HepG2 (cell line): ENCODE results near the gene USB1. TPM values are rescaled to one million over a fixed set of nuclear protein-coding genes. Genes with fewer than 3 reads are reported as not detected.

Source experiments
- ATAC-seq: fragments of 200-7000 bp; cut with Tn5 transposase; 3 replicates; pipeline ENCODE4 v1.9.1; 2020; ENCODE audit warnings: mild to moderate bottlenecking, moderate library complexity
- BruUV-seq: library from RNA; stranded (reverse); fragments of 400-500 nt; replicated peaks from 2 replicates; lab custom pipeline; 2021; lab: Mats Ljungman, UMichigan
- CTCF ChIA-PET: fragments of 300-600 bp; formaldehyde crosslinking; extraction: SDS; loops from one replicate; lab custom pipeline; 2021; ENCODE audit warnings: low total read pairs, inconsistent platforms, low intra/inter-chr PET ratio; lab: Yijun Ruan, JAX
- POLR2A ChIA-PET: fragments of 350-600 bp; sonication (Branson Sonifier 250); formaldehyde crosslinking; loops from one replicate; lab custom pipeline; 2020; ENCODE audit warnings: antibody characterized with exemption, inconsistent platforms; lab: Yijun Ruan, JAX
- DNase-seq: peaks from one replicate; pipeline ENCODE4 v3.0.0-alpha.2; 2015; ENCODE audit warnings: low spot score
- FAIRE-seq: peaks from 3 replicates; lab custom pipeline; 2011; peaks lifted over from hg19 to GRCh38; lab: Jason Lieb, UNC
- H2AFZ ChIP-seq: one replicate; pipeline ENCODE4 v1.6.1; 2011; ENCODE audit warnings: low read length, inconsistent platforms
- H3K27ac ChIP-seq: fragments of 300-600 bp; 3 replicates; pipeline ENCODE4 v1.8.0; 2011; ENCODE audit warnings: mixed run types, mild to moderate bottlenecking, mixed read lengths, low read length, inconsistent platforms; ENCODE audit not compliant: insufficient read depth; ENCODE audit errors: extremely low read length
- H3K27me3 ChIP-seq, 2 experiments: fragments of 200-600 bp in 1 of 2; 2 replicates in 1 of 2; 3 replicates in 1 of 2; pipeline versions ENCODE4 v1.6.0 to v1.8.0; 2011; ENCODE audit warnings: low read length in 2 of 2, mild to moderate bottlenecking in 2 of 2, moderate library complexity in 2 of 2, inconsistent platforms in 1 of 2; ENCODE audit not compliant: insufficient read depth in 2 of 2, control insufficient read depth in 1 of 2
- H3K36me3 ChIP-seq, 2 experiments: fragments of 200-600 bp in 1 of 2; replicated peaks in 1 of 2; 2 replicates in 1 of 2; 3 replicates in 1 of 2; pipeline versions ENCODE4 v1.5.1 to v1.8.0; 2011; ENCODE audit warnings: low read length in 2 of 2, inconsistent platforms in 1 of 2; ENCODE audit not compliant: insufficient read depth in 2 of 2, control insufficient read depth in 1 of 2
- H3K4me1 ChIP-seq: 2 replicates; pipeline ENCODE4 v1.5.1; 2012; ENCODE audit warnings: low read length, inconsistent platforms; ENCODE audit not compliant: insufficient read depth
- H3K4me2 ChIP-seq: 2 replicates; pipeline ENCODE4 v1.6.0; 2011; ENCODE audit warnings: low read depth, low read length, inconsistent platforms
- H3K4me3 ChIP-seq, 3 experiments: fragments of 200-600 bp in 1 of 3; sonication (generic), shearing (Covaris generic) in 1 of 3; replicated peaks in 1 of 3; 2 replicates each; pipeline ENCODE4 v1.5.1; 2011 to 2016; ENCODE audit warnings: low read length in 3 of 3, inconsistent platforms in 2 of 3, low read depth in 2 of 3, mild to moderate bottlenecking in 2 of 3, control low read depth in 1 of 3, mixed read lengths in 1 of 3; ENCODE audit not compliant: insufficient read depth in 1 of 3
- H3K79me2 ChIP-seq: one replicate; pipeline ENCODE4 v1.6.1; 2011; ENCODE audit warnings: low read length, inconsistent platforms; ENCODE audit not compliant: insufficient read depth
- H3K9ac ChIP-seq: 2 replicates; pipeline ENCODE4 v1.6.0; 2011; ENCODE audit warnings: mild to moderate bottlenecking, low read depth, low read length, inconsistent platforms; ENCODE audit not compliant: insufficient read depth
- H3K9me3 ChIP-seq: 2 replicates; pipeline ENCODE4 v1.5.1; 2012; ENCODE audit warnings: mild to moderate bottlenecking, low read length
- H4K20me1 ChIP-seq: 2 replicates; pipeline ENCODE4 v1.6.0; 2011; ENCODE audit warnings: inconsistent platforms, mild to moderate bottlenecking, low read length, moderate library complexity; ENCODE audit not compliant: insufficient read depth
- DNMT3B ChIP-seq: conservative IDR thresholded peaks from 2 replicates; pipeline ENCODE4 v1.6.1; 2016; ENCODE audit warnings: missing biosample characterization, control low read depth
- IRF9 ChIP-seq: sonication (generic); formaldehyde crosslinking; IDR thresholded peaks from 2 replicates; pipeline ENCODE4 v1.8.0; 2022; ENCODE audit warnings: missing genetic modification reagents, mild to moderate bottlenecking, borderline replicate concordance
- PRMT3 ChIP-seq: sonication (generic); formaldehyde crosslinking; IDR thresholded peaks from 2 replicates; pipeline ENCODE4 v1.8.1; 2022; ENCODE audit warnings: low read depth, mild to moderate bottlenecking, moderate library complexity, missing genetic modification reagents, borderline replicate concordance
- RARA ChIP-seq: IDR thresholded peaks from 2 replicates; pipeline ENCODE4 v1.6.1; 2016; ENCODE audit warnings: missing genetic modification reagents, missing compliant biosample characterization
- SPEN ChIP-seq: sonication (generic); formaldehyde crosslinking; IDR thresholded peaks from 2 replicates; pipeline ENCODE4 v1.5.1; 2020; ENCODE audit warnings: low read depth, mild to moderate bottlenecking, missing genetic modification reagents
- ZBTB1 ChIP-seq: sonication (generic); formaldehyde crosslinking; IDR thresholded peaks from 2 replicates; pipeline ENCODE4 v1.4.0; 2020; ENCODE audit warnings: missing genetic modification reagents, borderline replicate concordance
- ZBTB2 ChIP-seq: sonication (generic); formaldehyde crosslinking; IDR thresholded peaks from 2 replicates; pipeline ENCODE4 v1.8.0; 2022; ENCODE audit warnings: low read depth, missing genetic modification reagents
- ZNF232 ChIP-seq: sonication (generic); formaldehyde crosslinking; IDR thresholded peaks from 2 replicates; pipeline ENCODE4 v1.4.0; 2020; ENCODE audit warnings: missing genetic modification reagents, borderline replicate concordance
- ZNF326 ChIP-seq: sonication (generic); formaldehyde crosslinking; IDR thresholded peaks from 2 replicates; pipeline ENCODE4 v1.4.0; 2020; ENCODE audit warnings: missing genetic modification reagents, borderline replicate concordance
- ZNF557 ChIP-seq: sonication (generic); formaldehyde crosslinking; IDR thresholded peaks from 2 replicates; pipeline ENCODE4 v1.4.0; 2020; ENCODE audit warnings: missing genetic modification reagents
- ZNF749 ChIP-seq: sonication (generic); formaldehyde crosslinking; IDR thresholded peaks from 2 replicates; pipeline ENCODE4 v1.8.0; 2022; ENCODE audit warnings: mild to moderate bottlenecking, missing genetic modification reagents, moderate library complexity, borderline replicate concordance
- ZNF788 ChIP-seq: sonication (generic); formaldehyde crosslinking; IDR thresholded peaks from 2 replicates; pipeline ENCODE4 v1.5.0; 2020; ENCODE audit warnings: mild to moderate bottlenecking, missing genetic modification reagents, borderline replicate concordance
- WGBS: methylation state at CpG from one replicate; pipeline ENCODE4 v1.1.6; 2017; ENCODE audit warnings: low lambda C conversion rate; 5-methylcytosine and 5-hydroxymethylcytosine counted together
- in situ Hi-C: cut with HindIII; loops from 2 replicates; pipeline ENCODE4 v1.10.0; 2017; ENCODE audit warnings: low pct_unique_long_range_greater_than_20kb; ENCODE audit not compliant: extremely low pct_ligation_motif_present
- intact Hi-C: fragments of 100-400 bp; cut with micrococcal nuclease; formaldehyde crosslinking; loops from one replicate; pipeline ENCODE4 v1.10.0; 2022; ENCODE audit not compliant: unreplicated experiment
- polyA plus RNA-seq, 8 experiments: library from polyadenylated mRNA; depleted of rRNA in 3 of 8; stranded (reverse) in 7 of 8; unstranded in 1 of 8; fragments of >200 nt; fragmentation: Illumina TruSeq in 4 of 8; extraction: Trizol in 4 of 8; gene quantifications; 2 replicates each; pipeline versions ENCODE4 v1.2.1 to v1.2.3, GENCODE V29; 2011 to 2016; ENCODE audit warnings: low read depth in 4 of 8, missing spikeins in 1 of 8, mixed read lengths in 1 of 8; ENCODE audit not compliant: insufficient read depth in 1 of 8
- total RNA-seq, 5 experiments: library from RNA; depleted of rRNA; stranded (reverse); fragments of >200 nt; fragmentation: Illumina TruSeq; extraction: Trizol; gene quantifications; 2 replicates each; pipeline ENCODE4 v1.2.3, GENCODE V29; 2016; ENCODE audit warnings: low read depth in 1 of 5

The USB1 gene
- total and polyA plus RNA-seq, 2 of the 13 experiments (the other 11 are each of a cell fraction or from before 2014, with no cell fraction given), result 16.7 to 65.4 TPM

- Histone ChIP-seq H3K27me3 (no peaks in the 10 kb centered on the region), H2AFZ (no peak overlapping the region), H3K36me3 (peaks cover 49 to 70% of the 10 kb centered on the region in 2 experiments), H3K4me1 (no peaks in the 10 kb centered on the region), H4K20me1 (no peaks in the 10 kb centered on the region; the same call in 1 of the 2 replicates), H3K9ac (no peak overlapping the region), H3K9me3 (no peaks in the 10 kb centered on the region), H3K4me3 (no peak overlapping the region), H3K79me2 (no peaks in the 10 kb centered on the region), H3K4me2 (no peak overlapping the region), H3K27ac (no peak overlapping the region)
- ChIA-PET CTCF (no interaction called here), POLR2A (no interaction called here)
- in situ Hi-C loops (no loop called here), intact Hi-C loops (no loop called here)
- no peak for ATAC-seq
- WGBS, result 98% methylated on average over 8 of the region's 14 CpGs
- FAIRE-seq, result no peak
- TF ChIP-seq ZNF749 (CRISPR knock-in tag) (no peak), SPEN (CRISPR knock-in tag) (no peak), PRMT3 (CRISPR knock-in tag) (no peak), RARA (no peak), ZNF326 (CRISPR knock-in tag) (no peak), DNMT3B (CRISPR knock-in tag) (no peak), IRF9 (CRISPR knock-in tag) (no peak), ZNF557 (CRISPR knock-in tag) (no peak), ZNF788 (no peak), ZNF232 (CRISPR knock-in tag) (no peak), ZBTB2 (CRISPR knock-in tag) (no peak), ZBTB1 (CRISPR knock-in tag) (no peak)
- DNase-seq, result no peak
- no TSS peak for BruUV-seq
These were observed 39.9 kb downstream of the USB1 start for GRCh38 chr16:58040945-58041627.
